Panc1 (cell line): ENCODE measurements around the gene LINC01488. TPM values are rescaled to one million over a fixed set of nuclear protein-coding genes. Genes with fewer than 3 reads are reported as not detected.

Experiments used
- ATAC-seq: fragments of 200-7000 bp; cut with Tn5 transposase; 2 replicates; pipeline ENCODE4 v1.9.1; 2020; ENCODE audit warnings: mild to moderate bottlenecking, moderate library complexity
- BruUV-seq: library from RNA; stranded (reverse); fragments of 400-500 nt; replicated peaks from 2 replicates; lab custom pipeline; 2021; lab: Mats Ljungman, UMichigan
- CTCF ChIA-PET: fragments of 300-600 bp; sonication (Branson Sonifier 250); formaldehyde crosslinking; loops from one replicate; lab custom pipeline; 2022; ENCODE audit warnings: antibody characterized with exemption; lab: Charles Lee
- POLR2A ChIA-PET: fragments of 300-600 bp; sonication (Branson Sonifier 250); formaldehyde crosslinking; loops from one replicate; lab custom pipeline; 2022; ENCODE audit warnings: antibody characterized with exemption; lab: Charles Lee
- DNase-seq: peaks from one replicate; pipeline ENCODE4 v3.0.0-alpha.2; 2010; ENCODE audit warnings: low read depth, low spot score
- H3K27ac ChIP-seq: 2 replicates; pipeline ENCODE4 v1.5.1; 2011; ENCODE audit warnings: mild to moderate bottlenecking, low read length, inconsistent platforms
- H3K27me3 ChIP-seq: fragments of 200-500 bp; sonication (Bioruptor generic); 2 replicates; pipeline ENCODE4 v1.6.0; 2014; ENCODE audit warnings: low read length, inconsistent platforms; ENCODE audit not compliant: control insufficient read depth, insufficient read depth
- H3K36me3 ChIP-seq: fragments of 200-500 bp; sonication (Bioruptor generic); 2 replicates; pipeline ENCODE4 v1.5.1; 2014; ENCODE audit warnings: inconsistent platforms, mild to moderate bottlenecking, low read length, moderate library complexity; ENCODE audit not compliant: control insufficient read depth, insufficient read depth
- H3K4me1 ChIP-seq: 2 replicates; pipeline ENCODE4 v1.5.1; 2011; ENCODE audit warnings: inconsistent platforms, mild to moderate bottlenecking, low read length, moderate library complexity; ENCODE audit not compliant: control insufficient read depth, insufficient read depth
- H3K4me3 ChIP-seq, 2 experiments: 2 replicates each; pipeline ENCODE4 v1.5.1; 2011 to 2012; ENCODE audit warnings: low read depth in 2 of 2, low read length in 2 of 2, mild to moderate bottlenecking in 2 of 2, inconsistent platforms in 1 of 2, moderate library complexity in 1 of 2
- H3K9me3 ChIP-seq: fragments of 200-500 bp; sonication (Bioruptor generic); 2 replicates; pipeline ENCODE4 v1.5.1; 2014; ENCODE audit warnings: low read depth, mild to moderate bottlenecking, inconsistent platforms, low read length, moderate library complexity; ENCODE audit not compliant: control insufficient read depth, insufficient read depth
- CTCF ChIP-seq: fragments of 450-650 bp; IDR thresholded peaks from 2 replicates; pipeline ENCODE4 v1.5.1; 2017; ENCODE audit warnings: mild to moderate bottlenecking
- POLR2AphosphoS5 ChIP-seq: IDR thresholded peaks from 2 replicates; pipeline ENCODE4 v1.6.1; 2012; ENCODE audit warnings: mild to moderate bottlenecking, low read depth, low read length, moderate library complexity
- REST ChIP-seq, 2 experiments: IDR thresholded peaks; 2 replicates each; pipeline ENCODE4 v1.6.1; 2011 to 2012; ENCODE audit warnings: low read depth in 2 of 2, control low read depth in 1 of 2, low read length in 1 of 2, mild to moderate bottlenecking in 1 of 2, moderate library complexity in 1 of 2; ENCODE audit not compliant: insufficient read depth in 1 of 2
- SIN3A ChIP-seq: IDR thresholded peaks from 2 replicates; pipeline ENCODE4 v1.6.1; 2012; ENCODE audit warnings: low read depth, mild to moderate bottlenecking, low read length, moderate library complexity, borderline replicate concordance; ENCODE audit not compliant: insufficient read depth
- TCF7L2 ChIP-seq: IDR thresholded peaks from 2 replicates; pipeline ENCODE4 v1.6.1; 2011; ENCODE audit warnings: mild to moderate bottlenecking, low read depth, low read length, inconsistent platforms
- in situ Hi-C: cut with HindIII; loops from 2 replicates; pipeline ENCODE4 v1.10.0; 2016; ENCODE audit warnings: low sequenced_read_pairs, low pct_unique_long_range_greater_than_20kb
- intact Hi-C: fragments of 100-400 bp; cut with micrococcal nuclease; formaldehyde crosslinking; loops from one replicate; pipeline ENCODE4 v1.10.0; 2022; ENCODE audit not compliant: unreplicated experiment
- total RNA-seq: library from RNA; stranded (reverse); gene quantifications from one replicate; pipeline ENCODE4 v1.2.1, GENCODE V29; 2021; ENCODE audit not compliant: unreplicated experiment

LINC01488 gene
- total RNA-seq, 1 experiment from 2014 or later = not detected

- Histone ChIP-seq H3K27ac (no peak overlapping the region), H3K4me3 (no peak overlapping the region), H3K9me3 (no peaks in the 10 kb centered on the region), H3K36me3 (no peaks in the 10 kb centered on the region), H3K4me1 (peaks cover 36% of the 10 kb centered on the region), H3K27me3 (no peaks in the 10 kb centered on the region)
- BruUV-seq = no TSS peak
- in situ Hi-C loops (no loop called here), intact Hi-C loops (loop anchor here (10.0 kb wide), 1 partner anchor 199 kb away; the partner anchor contains the start of gene MYEOV)
- CTCF ChIA-PET = no interaction called here
- DNase-seq (no peak), ATAC-seq (no peak)
- TF ChIP-seq CTCF = no peak
- 0 out of 4 replicates have a peak, but pooled peaks of 1 of the 2 experiments have one; percentile 20 for TF ChIP-seq REST (IDR thresholded peaks at IDR 0.05; ENCODE audit: insufficient read depth in 1 of 2, low read depth in 2 of 2, low read length in 1 of 2)
- POLR2A ChIA-PET = no interaction called here
Measured at GRCh38 chr11:69493931-69494821, 12.7 kb downstream of the LINC01488 start.

GRCh38 chr11:69494851-69495250 is 13.4 kb downstream of the LINC01488 start:
- Histone ChIP-seq H3K4me3 (no peak overlapping the region), H3K36me3 (no peaks in the 10 kb centered on the region), H3K9me3 (no peaks in the 10 kb centered on the region), H3K27me3 (no peaks in the 10 kb centered on the region), H3K4me1 (peaks cover 42% of the 10 kb centered on the region), H3K27ac (no peak overlapping the region)
- in situ Hi-C loops = no loop called here
- ChIA-PET POLR2A (interaction anchor here (0.6 kb wide), 1 partner anchor 198 kb away, joined by 7 read pairs; no protein-coding TSS in a partner anchor), CTCF (no interaction called here)
- intact Hi-C loops = loop anchor here (10.0 kb wide), 1 partner anchor 200 kb away; the partner anchor contains the start of gene MYEOV
- TF ChIP-seq TCF7L2 (no peak), POLR2AphosphoS5 (no peak), SIN3A (no peak), REST (IDR thresholded peaks at IDR 0.05; ENCODE audit: insufficient read depth in 1 of 2, low read depth in 2 of 2, low read length in 1 of 2) (no peak), CTCF (no peak)
- ATAC-seq = no peak
- no peak for DNase-seq
- no TSS peak for BruUV-seq
